Bronchial epithelial cell (primary cell): Measurements from ENCODE around the gene PRKACB. TPM values are rescaled to one million over a fixed set of nuclear protein-coding genes. Genes with fewer than 3 reads are reported as not detected.
"Not testable (repeated sequence)": the region's sequence is repeated elsewhere in the genome, so short reads cannot be mapped to it uniquely, and the experiment has no call there.

ENCODE experiments used
- DNase-seq: peaks from one replicate; pipeline ENCODE4 v3.0.0-alpha.2; 2010; ENCODE audit warnings: low read depth
- FAIRE-seq: peaks from 2 replicates; lab custom pipeline; 2011; peaks lifted over from hg19 to GRCh38; lab: Jason Lieb, UNC
- H3K27me3 ChIP-seq: 2 replicates; pipeline ENCODE4 v1.5.1; 2011; ENCODE audit warnings: low read length; ENCODE audit not compliant: control insufficient read depth, insufficient read depth
- H3K36me3 ChIP-seq: 2 replicates; pipeline ENCODE4 v1.5.1; 2011; ENCODE audit warnings: low read length; ENCODE audit not compliant: control insufficient read depth, insufficient read depth
- H3K4me3 ChIP-seq: 2 replicates; pipeline ENCODE4 v1.5.1; 2011; ENCODE audit warnings: mild to moderate bottlenecking, low read depth, low read length, control low read depth
- total RNA-seq: library from RNA; depleted of rRNA; stranded (reverse); fragments of >200 nt; gene quantifications from 2 replicates; pipeline ENCODE4 v1.2.1, GENCODE V29; 2014
- TF ChIP-seq, protein P1 (sequence below): IDR thresholded peaks from 2 replicates; pipeline ENCODE4 v1.5.1; 2011; ENCODE audit warnings: mild to moderate bottlenecking, moderate library complexity, low read length, control low read depth, inconsistent platforms; ENCODE audit not compliant: insufficient read depth, severe bottlenecking

The PRKACB gene
- total RNA-seq: 2.1 and 4.5 TPM in 2 replicates

- TF ChIP-seq, protein P1, sequence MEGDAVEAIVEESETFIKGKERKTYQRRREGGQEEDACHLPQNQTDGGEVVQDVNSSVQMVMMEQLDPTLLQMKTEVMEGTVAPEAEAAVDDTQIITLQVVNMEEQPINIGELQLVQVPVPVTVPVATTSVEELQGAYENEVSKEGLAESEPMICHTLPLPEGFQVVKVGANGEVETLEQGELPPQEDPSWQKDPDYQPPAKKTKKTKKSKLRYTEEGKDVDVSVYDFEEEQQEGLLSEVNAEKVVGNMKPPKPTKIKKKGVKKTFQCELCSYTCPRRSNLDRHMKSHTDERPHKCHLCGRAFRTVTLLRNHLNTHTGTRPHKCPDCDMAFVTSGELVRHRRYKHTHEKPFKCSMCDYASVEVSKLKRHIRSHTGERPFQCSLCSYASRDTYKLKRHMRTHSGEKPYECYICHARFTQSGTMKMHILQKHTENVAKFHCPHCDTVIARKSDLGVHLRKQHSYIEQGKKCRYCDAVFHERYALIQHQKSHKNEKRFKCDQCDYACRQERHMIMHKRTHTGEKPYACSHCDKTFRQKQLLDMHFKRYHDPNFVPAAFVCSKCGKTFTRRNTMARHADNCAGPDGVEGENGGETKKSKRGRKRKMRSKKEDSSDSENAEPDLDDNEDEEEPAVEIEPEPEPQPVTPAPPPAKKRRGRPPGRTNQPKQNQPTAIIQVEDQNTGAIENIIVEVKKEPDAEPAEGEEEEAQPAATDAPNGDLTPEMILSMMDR: no peak
- DNase-seq: peak; percentile 72
- no peak within 1 kb of the TSS for H3K4me3 ChIP-seq
Measured at GRCh38 chr1:84143796-84144565, at the start of gene PRKACB. TSS of gene PRKACB (plus strand) at chr1:84144271. CDS start at chr1:84144362, 91 bp downstream.

DNA sequence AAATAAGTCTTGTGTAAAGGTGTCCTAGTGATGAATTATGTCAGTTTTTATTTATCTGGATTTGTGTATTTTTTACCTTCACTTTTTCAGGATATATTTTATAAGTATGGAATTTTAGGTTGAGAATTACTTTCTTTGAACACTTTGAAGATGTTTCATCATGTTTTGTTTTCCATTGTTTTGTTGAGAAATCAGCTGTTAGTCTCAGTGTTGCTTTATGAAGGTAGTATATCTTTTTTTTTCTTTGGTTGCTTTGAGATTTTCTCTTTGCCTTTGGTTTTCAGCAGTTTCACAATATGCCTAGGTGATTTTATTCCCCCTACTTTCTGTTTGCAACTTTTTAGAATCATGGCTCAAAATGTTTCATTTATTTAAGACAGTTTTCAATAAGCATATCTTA, 48.8 kb upstream of the PRKACB start:
- no peaks in the 10 kb centered on the region for H3K27me3 ChIP-seq
- FAIRE-seq: no peak
- DNase-seq: no peak

More at GRCh38 chr1:84143796-84144565, at the start of gene PRKACB:
- H3K27me3 ChIP-seq: no peaks in the 10 kb centered on the region
- FAIRE-seq: no peak
- no peaks in the 10 kb centered on the region for H3K36me3 ChIP-seq

GRCh38 chr1:84096176-84096575, 47.9 kb upstream of the PRKACB start:
- Histone ChIP-seq H3K36me3 (no peaks in the 10 kb centered on the region), H3K4me3 (no peak overlapping the region), H3K27me3 (no peaks in the 10 kb centered on the region)
- DNase-seq (no peak), FAIRE-seq (no peak)
- TF ChIP-seq, protein P1: no peak

More for the DNA sequence above, 48.8 kb upstream of the PRKACB start:
- TF ChIP-seq, protein P1: no peak
- H3K36me3 ChIP-seq: no peaks in the 10 kb centered on the region
- H3K4me3 ChIP-seq: no peak overlapping the region

DNA sequence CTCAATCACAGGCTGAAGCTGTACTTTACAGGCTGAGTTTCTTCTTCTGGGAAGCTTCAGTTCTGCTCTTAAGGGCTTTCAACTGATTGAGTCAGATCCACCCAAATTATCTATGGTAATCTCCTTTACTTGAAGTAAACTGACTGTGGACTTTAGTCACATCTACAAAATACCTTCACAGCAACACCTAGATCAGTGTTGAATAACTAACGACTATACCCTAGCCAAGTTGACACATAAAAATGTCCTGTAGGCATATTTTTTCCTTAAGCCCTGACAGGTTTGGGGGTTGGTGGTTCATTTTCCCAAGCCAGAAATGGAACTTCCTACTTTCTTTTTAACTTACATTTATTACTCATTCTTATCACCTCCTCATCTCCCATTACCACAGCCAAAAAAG, 42.9 kb upstream of the PRKACB start:
- TF ChIP-seq, protein P1: no peak
- DNase-seq: no peak

GRCh38 chr1:84103197-84103992, 40.7 kb upstream of the PRKACB start:
- Histone ChIP-seq H3K36me3 (no peaks in the 10 kb centered on the region), H3K4me3 (no peak overlapping the region), H3K27me3 (no peaks in the 10 kb centered on the region)
- TF ChIP-seq, protein P1: no peak
- FAIRE-seq (peak; percentile 23), DNase-seq (peak; percentile 89)

More for the DNA sequence above, 42.9 kb upstream of the PRKACB start:
- FAIRE-seq: no peak
- no peaks in the 10 kb centered on the region for H3K27me3 ChIP-seq
- H3K4me3 ChIP-seq: no peak overlapping the region
- H3K36me3 ChIP-seq: no peaks in the 10 kb centered on the region

GRCh38 chr1:84107538-84107937, 36.5 kb upstream of the PRKACB start:
- peak; percentile 86 for DNase-seq
- not testable (repeated sequence) for FAIRE-seq, H3K36me3 ChIP-seq, H3K27me3 ChIP-seq, H3K4me3 ChIP-seq
